HL-60/S4 treated with phorbol 12-myristate 13-acetate at 8.2 ng/mL for 4 days and 3 days (cell line): ENCODE measurements around the gene ZNF385D.

Experiments used
- in situ Hi-C: fragments of 300-500 bp; cut with MboI; formaldehyde crosslinking; loops from 2 replicates; pipeline ENCODE4 v1.15.0; 2022; ENCODE audit warnings: low sequenced_read_pairs

Gene ZNF385D, protein sequence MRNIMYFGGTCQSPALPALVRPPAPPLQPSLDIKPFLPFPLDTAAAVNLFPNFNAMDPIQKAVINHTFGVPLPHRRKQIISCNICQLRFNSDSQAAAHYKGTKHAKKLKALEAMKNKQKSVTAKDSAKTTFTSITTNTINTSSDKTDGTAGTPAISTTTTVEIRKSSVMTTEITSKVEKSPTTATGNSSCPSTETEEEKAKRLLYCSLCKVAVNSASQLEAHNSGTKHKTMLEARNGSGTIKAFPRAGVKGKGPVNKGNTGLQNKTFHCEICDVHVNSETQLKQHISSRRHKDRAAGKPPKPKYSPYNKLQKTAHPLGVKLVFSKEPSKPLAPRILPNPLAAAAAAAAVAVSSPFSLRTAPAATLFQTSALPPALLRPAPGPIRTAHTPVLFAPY

GRCh38 chr3:21750831-21751391 is at the start of gene ZNF385D:
Gene ZNF385D, minus strand, starts transcription at chr3:21751210. Its CDS starts 294 bp downstream, at chr3:21750916.
- in situ Hi-C loops = no loop called here

GRCh38 chr3:21798356-21799088 is 47.5 kb upstream of the ZNF385D start:
- in situ Hi-C loops = no loop called here

DNA sequence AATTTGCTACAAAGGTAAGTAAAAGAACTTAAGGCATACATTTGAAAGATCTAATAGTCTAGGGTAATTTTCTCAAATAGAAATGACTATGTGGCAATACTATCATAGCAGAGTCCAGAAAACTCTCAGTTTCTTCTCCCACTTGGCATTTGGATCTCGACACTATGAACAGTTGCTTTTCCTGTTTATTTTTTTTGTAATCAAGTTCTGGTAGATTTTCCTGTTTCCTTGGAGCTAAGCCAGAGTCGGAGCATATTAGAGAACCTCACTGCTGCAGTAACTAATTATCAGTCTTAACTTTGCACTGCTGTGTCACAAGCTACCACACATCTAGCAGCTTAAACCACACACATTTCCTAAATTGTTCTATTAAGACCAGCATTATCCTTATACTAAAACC is 44.9 kb upstream of the ZNF385D start:
- in situ Hi-C loops = no loop called here

DNA sequence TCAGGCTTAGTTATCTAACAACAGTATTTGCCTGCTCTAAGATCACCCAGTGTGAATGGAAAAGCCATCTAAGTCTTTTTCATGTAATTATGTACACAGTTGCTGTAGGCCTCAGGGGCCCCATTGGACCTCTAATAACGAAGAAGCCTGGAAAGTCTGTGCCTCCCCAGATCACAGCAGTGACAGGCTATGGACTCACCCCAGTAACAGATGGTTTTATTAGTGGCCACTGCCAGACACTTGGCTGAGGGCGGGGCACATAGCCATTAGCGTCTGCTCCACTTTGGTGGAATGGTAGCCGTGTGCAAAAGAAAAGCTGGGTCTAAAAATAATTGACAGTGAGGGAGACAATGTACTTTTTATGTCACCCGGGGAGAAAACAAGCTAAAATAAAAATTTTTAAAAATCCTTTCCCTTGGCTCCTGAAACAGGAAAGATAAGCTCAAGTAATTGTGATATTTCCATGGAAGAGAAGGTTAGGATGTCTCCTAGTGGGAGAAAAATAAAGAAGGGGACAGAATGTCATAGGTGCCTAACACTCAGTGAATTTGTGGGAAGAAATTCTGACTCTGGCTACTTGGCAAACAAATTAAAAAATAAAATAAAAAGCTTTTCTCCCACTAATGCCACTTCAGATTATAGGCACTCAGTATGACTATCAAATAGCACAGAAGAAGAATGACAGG is 44.3 kb upstream of the ZNF385D start:
- in situ Hi-C loops = no loop called here

- in situ Hi-C loops = no loop called here
These were observed 43.3 kb upstream of the ZNF385D start for GRCh38 chr3:21794291-21794690.

DNA sequence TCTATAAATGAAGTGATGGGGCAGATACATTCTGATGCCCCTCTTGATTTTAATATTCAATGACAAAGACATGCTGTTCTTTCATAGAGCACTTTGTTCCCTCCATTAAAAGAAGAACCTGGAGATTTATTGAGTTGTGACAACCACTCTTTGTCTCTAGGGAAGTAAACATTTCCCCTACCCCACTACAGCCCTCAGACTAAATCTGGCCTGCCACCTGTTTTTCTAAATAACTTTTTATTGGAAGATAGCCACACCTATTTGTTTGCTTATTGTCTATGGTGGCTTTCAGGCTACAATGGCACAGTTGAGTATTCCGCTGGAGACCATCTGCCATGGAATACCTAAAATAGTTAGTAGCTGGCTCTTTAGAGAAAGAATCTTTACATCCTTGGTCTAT is 41.2 kb upstream of the ZNF385D start:
- in situ Hi-C loops = no loop called here

DNA sequence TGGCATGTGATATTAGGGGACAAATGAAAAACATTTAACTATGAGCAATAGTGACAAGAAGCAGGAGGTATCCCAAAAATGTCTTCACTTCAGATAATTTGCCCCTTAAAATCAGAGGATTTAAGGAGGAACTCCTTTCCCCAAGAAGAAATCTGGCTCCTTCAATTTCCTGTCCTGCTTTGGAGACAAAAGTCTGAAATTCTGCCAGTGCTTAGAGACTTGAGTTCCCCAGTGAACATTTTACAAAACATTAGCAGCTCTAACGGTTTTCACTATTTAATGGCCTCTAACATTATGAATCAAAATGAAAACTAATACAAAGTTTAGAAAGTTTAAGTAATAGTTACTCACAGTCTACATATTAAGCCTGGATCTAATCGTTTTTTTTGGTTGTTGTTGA is 40.3 kb upstream of the ZNF385D start:
- in situ Hi-C loops = no loop called here

DNA sequence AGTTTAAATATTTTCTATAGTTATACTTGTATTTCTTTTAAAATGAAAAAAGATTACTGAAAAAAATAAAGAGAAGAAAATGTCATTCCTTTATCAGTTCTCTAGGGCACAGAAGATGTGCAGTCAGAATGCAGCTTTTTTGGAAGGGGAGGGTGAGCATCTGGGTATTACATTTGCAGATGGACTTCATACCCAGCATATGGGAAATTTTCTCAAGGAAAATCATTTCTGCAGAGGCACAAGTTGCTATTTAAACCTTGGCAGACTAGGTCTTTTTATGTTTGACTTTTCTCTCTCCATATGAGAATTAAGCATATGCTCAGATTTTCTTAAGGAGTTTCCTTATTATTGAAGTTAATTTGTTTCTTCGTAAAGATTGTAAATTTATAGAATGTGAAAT is 39.5 kb upstream of the ZNF385D start:
- in situ Hi-C loops = no loop called here

DNA sequence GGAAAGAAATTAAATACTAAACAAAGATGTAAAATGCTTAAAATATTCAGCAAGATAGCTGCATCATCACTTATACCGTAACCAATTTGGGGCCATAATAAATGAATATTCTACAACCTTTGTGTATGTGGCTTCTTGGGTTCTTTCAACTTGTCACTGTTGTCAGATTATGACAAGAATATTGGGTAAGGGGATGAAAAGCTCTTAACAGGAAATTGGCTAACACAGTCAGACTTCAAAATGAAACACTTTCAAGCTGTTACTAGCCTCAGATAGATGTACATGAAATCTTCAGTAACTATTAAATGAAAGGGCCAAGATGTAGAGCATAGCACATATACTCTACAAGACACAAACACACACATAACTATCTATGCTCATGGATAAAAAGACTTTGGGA is 38.7 kb upstream of the ZNF385D start:
- in situ Hi-C loops = no loop called here

- in situ Hi-C loops = no loop called here
These were observed 35.4 kb upstream of the ZNF385D start for GRCh38 chr3:21786438-21786797.

- in situ Hi-C loops = no loop called here
These were observed 34.9 kb upstream of the ZNF385D start for GRCh38 chr3:21785765-21786437.

DNA sequence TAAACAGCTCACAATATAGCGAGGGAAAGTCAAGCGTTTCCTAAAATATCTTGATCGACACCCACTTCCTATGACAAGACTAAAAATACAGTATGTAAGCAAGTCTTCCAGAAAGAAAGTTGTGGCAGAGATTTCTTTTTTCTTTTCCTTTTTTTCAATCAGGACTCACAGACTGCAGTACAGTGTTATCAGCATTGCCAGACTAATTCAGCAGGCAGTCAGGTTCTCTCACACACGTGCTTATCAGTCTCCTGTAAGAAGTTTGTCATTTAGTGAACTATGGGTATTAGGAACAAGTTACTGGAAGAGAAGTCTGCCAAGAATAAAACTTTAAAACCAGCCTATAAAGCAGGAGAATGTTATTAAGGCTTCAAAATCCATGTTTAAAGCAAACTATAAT is 32.8 kb upstream of the ZNF385D start:
- in situ Hi-C loops = no loop called here

- in situ Hi-C loops = no loop called here
These were observed 30.3 kb upstream of the ZNF385D start for GRCh38 chr3:21781355-21781754.

DNA sequence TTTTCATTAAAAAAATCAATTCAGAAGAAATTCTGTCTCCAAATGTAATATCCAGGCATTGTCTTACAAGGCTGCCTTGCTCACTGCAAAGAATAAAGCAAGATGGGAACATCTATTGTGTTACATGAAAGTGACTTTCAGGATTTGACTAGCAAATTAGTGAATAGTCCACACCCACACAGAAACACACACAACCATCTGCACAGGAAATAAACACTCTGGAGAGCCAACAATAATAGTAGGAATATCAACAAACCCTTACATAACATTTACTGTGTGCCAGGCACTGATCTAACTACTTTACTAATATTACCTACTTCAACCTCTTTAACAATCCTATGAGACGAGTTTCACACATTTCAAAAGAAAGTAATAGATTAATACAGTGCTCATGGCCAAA is 28.9 kb upstream of the ZNF385D start:
- in situ Hi-C loops = no loop called here

DNA sequence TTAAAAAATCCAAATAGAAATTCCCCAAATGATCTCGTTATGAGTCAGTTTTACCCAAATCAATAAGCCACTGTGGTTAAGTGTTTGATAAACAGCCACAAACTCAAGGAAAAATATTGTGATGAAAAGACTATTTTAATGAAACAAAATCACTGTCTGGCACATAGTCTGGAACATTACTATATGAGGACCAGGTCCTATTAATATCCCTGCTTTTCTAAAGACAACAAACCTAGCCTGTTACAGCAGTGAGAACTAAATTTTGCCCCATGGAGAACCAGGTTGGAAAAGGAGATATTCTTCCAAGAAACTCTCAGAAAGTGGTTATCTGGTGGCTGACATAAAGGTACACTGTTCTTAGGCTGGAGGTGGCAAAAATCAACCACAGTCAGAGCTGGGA is 27.7 kb upstream of the ZNF385D start:
- in situ Hi-C loops = no loop called here

DNA sequence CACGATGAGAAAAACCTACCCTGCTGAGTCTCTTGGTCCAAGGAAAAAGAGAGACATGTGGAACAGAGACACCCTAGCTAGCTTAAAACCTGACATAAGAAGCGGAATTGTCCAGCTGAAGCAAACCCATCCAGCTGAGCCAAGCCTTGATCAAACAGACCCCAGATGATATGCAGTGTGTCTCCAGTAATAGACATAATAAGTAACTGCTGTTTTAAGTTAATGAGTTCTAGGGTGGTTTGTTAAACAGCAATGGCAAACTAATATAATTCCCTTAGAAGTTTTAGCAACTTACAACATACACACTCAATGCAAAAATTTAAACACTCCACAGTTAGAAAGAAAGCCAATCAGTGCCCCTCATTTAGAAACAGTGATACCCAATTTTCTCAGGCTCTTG is 26.8 kb upstream of the ZNF385D start:
- in situ Hi-C loops = no loop called here

DNA sequence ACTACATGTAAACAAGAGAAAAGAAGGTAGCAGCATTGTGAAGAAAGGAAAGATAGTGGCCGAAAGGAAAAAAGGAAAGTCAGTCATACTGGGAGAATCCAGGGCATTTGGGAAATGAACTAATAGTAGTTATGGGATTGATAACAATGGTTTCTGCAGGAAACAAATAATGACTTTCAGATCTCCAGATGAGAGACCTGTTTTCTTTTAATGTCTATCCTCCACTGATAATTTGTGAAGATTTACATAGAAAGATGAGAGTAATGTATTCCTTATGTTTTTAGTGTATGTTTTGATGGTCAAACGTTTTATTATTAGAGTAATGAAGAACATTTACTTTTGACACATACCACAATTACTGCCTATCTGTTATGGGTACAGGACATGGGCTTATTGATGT is 15.0 kb upstream of the ZNF385D start:
- in situ Hi-C loops = no loop called here

- in situ Hi-C loops = no loop called here
These were observed 4.9 kb upstream of the ZNF385D start for GRCh38 chr3:21755896-21756295.

DNA sequence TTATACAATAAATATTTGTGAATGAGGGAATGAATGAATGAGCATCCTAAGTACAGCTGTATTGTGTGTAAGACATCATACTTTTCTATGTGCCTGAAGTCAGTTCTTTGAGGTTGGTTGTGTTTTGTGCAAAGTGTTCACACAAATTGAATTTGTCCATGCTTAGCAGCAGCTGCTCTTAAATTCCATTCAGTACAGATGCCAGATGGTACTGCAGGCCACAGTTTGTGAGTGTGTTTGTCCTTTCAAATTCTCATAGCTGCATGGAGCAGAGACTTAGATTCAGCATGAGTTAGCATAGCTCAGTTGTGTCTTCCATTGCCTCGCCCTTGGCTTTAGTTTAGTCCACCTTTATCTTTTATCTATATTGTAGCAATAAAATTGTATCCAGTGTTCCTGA is 3.8 kb upstream of the ZNF385D start:
- in situ Hi-C loops = no loop called here

DNA sequence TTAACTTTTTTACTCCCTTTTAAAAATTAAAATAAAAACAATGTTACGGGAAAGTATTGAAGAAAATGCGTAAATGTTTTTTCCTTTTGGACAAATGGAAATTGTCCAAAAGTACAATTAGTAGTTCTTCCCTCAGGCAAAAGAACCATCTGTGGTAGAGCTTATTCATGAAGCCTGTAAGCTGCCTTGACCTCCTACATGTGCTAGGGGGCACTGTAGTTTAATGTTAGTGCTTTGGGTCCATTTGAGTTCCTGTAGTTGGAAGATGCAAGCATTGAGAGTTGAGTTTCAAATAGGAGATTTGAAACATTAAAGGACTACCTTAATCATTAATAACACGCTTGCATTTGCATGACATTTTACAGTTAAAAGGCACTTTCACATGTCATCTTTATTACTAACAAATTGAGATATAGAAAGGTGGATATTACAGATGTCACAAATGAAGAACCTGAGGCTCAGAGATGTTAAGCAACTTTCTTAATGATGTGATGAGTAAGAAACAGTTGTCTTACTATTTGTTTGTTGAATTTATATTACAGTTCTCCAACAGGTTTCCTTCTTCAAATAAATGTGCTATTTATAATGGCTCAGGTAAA is 1.8 kb upstream of the ZNF385D start:
- in situ Hi-C loops = no loop called here

GRCh38 chr3:21751886-21752285 is 876 bp upstream of the ZNF385D start:
- in situ Hi-C loops = no loop called here
